TTC549 (cell line): ENCODE data around the gene C1QC.

Experiments used
- FAIRE-seq: peaks from 2 replicates; lab custom pipeline; 2012; peaks lifted over from hg19 to GRCh38; lab: Jason Lieb, UNC

Gene C1QC

GRCh38 chr1:22681556-22682276 is 38.3 kb downstream of the C1QC start:
- FAIRE-seq, result no peak

DNA sequence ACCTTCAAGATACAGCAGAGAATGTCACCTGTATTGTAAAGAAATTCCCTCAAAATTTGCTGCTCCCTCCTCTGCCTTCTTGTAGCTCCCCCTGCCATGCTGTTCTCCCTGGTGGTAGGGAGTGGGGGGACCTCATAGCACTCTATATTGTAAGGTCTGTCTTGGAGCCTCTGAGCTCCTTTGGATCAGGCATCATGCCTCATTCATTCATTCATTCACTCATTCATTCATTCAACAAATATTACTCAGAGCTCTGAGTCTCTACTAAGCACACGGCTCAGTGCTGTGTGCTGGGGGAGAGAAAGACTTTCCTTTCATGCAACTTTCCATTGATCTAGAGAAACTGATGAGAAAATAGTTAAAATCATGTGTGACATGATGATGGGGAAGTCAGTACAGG is 40.1 kb downstream of the C1QC start:
- no peak for FAIRE-seq

GRCh38 chr1:22685591-22686059 is 42.2 kb downstream of the C1QC start:
- no peak for FAIRE-seq

- FAIRE-seq, result no peak
These were observed 43.8 kb downstream of the C1QC start for GRCh38 chr1:22687191-22687590.

GRCh38 chr1:22688466-22688865 is 45.0 kb downstream of the C1QC start:
- FAIRE-seq, result no peak

DNA sequence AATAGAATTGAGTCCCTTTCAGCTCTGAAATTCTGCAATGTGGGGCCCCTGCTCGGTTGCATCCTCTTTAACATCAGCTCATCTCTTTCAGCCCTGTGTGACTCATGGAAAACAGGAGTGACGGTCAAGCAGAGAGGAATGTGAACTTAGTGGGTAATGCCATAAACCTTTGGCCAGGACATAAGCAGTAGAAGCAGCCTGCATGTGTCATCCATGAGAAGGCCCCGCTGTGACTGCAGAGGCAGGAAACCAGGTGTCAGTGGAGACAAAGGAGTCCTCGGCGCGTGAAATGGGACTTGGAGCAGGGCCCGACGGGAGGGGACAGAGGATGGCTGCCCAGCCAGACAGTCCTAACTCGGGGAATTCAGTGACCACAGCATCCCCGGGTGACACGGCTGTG is 46.1 kb downstream of the C1QC start:
- FAIRE-seq, result no peak

DNA sequence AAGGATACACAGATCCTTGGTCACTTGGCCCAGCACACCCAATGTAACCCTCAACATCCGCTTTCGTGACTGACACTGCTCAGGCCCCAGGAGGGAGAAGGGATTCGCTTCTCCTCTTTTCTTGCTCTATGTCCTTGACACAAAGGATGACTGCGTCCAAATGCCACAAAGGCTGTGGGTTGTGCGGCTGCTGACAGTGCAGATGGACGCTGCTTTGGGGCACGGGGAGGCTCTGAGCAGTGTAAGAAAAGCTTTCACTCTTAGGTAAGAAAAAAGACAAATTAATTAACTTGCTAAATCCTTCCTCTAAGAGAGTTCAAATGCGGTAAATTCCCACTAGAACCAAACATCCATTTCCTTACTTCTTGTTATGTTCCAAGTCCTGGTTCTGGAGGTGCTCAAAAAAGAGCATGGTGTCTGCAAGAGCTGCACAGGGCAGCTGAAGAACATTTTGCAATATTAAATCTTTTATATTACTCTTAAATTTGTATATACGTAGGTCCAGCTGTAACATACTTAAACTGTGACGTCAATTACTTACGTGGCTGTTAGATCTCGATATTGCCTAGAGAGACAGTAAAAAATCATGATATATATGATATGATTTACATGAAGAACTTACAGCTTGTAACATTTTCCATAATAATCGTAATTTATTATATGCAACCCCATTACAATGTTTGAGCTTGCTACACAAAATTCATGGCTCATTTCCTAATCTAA is 47.8 kb downstream of the C1QC start:
- no peak for FAIRE-seq

GRCh38 chr1:22694172-22694571 is 50.7 kb downstream of the C1QC start:
- FAIRE-seq, result no peak

- no peak for FAIRE-seq
These were observed 53.2 kb downstream of the C1QC start for GRCh38 chr1:22696610-22697009.
